Prostate gland (tissue), 2 donors: ENCODE measurements around the gene LRRC8E.

Experiments used
- POLR2A ChIP-seq: fragments of 450-650 bp; IDR thresholded peaks from one replicate; pipeline ENCODE4 v1.6.1; 2016; ENCODE audit warnings: antibody characterized with exemption, mild to moderate bottlenecking
- POLR2AphosphoS5 ChIP-seq: sonication (generic); formaldehyde crosslinking; IDR thresholded peaks from one replicate; pipeline ENCODE4 v1.6.1; 2017; ENCODE audit warnings: antibody characterized with exemption
- TF ChIP-seq, protein P1 (sequence below), 4 experiments: fragments of 200-600 bp in 2 of 4; fragments of 450-650 bp in 2 of 4; sonication (generic) in 2 of 4; IDR thresholded peaks; 1 replicate in 3 of 4; 2 replicates in 1 of 4; pipeline ENCODE4 v1.5.1; 2016 to 2019; ENCODE audit warnings: antibody characterized with exemption in 4 of 4, mild to moderate bottlenecking in 2 of 4, moderate library complexity in 2 of 4

DNA sequence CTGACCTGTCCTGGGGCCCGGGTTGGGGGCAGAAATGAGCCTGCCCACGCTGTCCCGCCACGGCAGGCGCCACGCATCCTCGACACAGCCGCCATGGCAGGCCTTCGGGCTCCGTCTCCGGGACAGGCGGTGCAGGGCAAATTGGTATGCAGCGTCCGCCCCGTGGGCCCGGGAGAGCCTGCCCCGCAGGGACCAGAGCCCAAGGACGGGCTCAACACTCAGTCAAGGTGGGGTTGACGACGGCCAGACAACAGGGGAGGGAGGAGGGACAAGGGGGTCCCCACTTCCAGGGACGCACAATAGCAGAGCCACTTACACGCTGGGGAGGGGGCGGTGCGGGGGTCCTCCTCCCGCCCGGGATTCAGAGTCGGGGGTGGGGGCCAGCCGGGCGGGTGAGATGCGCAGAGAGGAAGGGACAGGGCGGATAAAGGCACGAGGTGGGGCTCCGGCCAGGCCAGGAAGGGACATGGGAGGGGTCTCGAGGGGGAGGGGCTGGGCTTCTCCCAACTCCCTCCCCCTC is 36.4 kb downstream of the LRRC8E start:
- TF ChIP-seq POLR2A (no peak), POLR2AphosphoS5 (no peak)
- TF ChIP-seq, protein P1, sequence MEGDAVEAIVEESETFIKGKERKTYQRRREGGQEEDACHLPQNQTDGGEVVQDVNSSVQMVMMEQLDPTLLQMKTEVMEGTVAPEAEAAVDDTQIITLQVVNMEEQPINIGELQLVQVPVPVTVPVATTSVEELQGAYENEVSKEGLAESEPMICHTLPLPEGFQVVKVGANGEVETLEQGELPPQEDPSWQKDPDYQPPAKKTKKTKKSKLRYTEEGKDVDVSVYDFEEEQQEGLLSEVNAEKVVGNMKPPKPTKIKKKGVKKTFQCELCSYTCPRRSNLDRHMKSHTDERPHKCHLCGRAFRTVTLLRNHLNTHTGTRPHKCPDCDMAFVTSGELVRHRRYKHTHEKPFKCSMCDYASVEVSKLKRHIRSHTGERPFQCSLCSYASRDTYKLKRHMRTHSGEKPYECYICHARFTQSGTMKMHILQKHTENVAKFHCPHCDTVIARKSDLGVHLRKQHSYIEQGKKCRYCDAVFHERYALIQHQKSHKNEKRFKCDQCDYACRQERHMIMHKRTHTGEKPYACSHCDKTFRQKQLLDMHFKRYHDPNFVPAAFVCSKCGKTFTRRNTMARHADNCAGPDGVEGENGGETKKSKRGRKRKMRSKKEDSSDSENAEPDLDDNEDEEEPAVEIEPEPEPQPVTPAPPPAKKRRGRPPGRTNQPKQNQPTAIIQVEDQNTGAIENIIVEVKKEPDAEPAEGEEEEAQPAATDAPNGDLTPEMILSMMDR (IDR thresholded peaks at IDR 0.05): no peak
